Osteoblast (primary cell): Measurements from ENCODE around the gene MYDGF. TPM values are rescaled to one million over a fixed set of nuclear protein-coding genes. Genes with fewer than 3 reads are reported as not detected.

ENCODE experiments used
- DNase-seq: peaks from one replicate; pipeline ENCODE4 v3.0.0; 2011; ENCODE audit warnings: low spot score, mixed read lengths; ENCODE audit not compliant: insufficient read length; ENCODE audit errors: missing footprints
- H2AFZ ChIP-seq: 2 replicates; pipeline ENCODE4 v1.6.0; 2011; ENCODE audit warnings: mild to moderate bottlenecking, low read length
- H3K27ac ChIP-seq: 2 replicates; pipeline ENCODE4 v1.5.1; 2011; ENCODE audit warnings: mild to moderate bottlenecking, low read depth, low read length, moderate library complexity
- H3K27me3 ChIP-seq: 2 replicates; pipeline ENCODE4 v1.6.0; 2012; ENCODE audit warnings: mild to moderate bottlenecking, control low read depth, inconsistent platforms, low read length, moderate library complexity; ENCODE audit not compliant: insufficient read depth
- H3K36me3 ChIP-seq: 2 replicates; pipeline ENCODE4 v1.5.1; 2011; ENCODE audit warnings: mild to moderate bottlenecking, low read length, control low read depth, moderate library complexity; ENCODE audit not compliant: insufficient read depth
- H3K4me1 ChIP-seq: 2 replicates; pipeline ENCODE4 v1.5.1; 2011; ENCODE audit warnings: mild to moderate bottlenecking, low read length, control low read depth, moderate library complexity; ENCODE audit not compliant: insufficient read depth
- H3K4me2 ChIP-seq: 2 replicates; pipeline ENCODE4 v1.6.0; 2011; ENCODE audit warnings: mild to moderate bottlenecking, low read length; ENCODE audit not compliant: insufficient read depth
- H3K4me3 ChIP-seq: fragments of 200-600 bp; sonication (generic); 3 replicates; pipeline ENCODE4 v1.5.1; 2012; ENCODE audit warnings: mild to moderate bottlenecking, low read length, inconsistent platforms; ENCODE audit not compliant: insufficient read depth
- H3K79me2 ChIP-seq: 2 replicates; pipeline ENCODE4 v1.6.0; 2012; ENCODE audit warnings: mild to moderate bottlenecking, low read length, control low read depth, inconsistent platforms; ENCODE audit not compliant: insufficient read depth
- H3K9me3 ChIP-seq: 2 replicates; pipeline ENCODE4 v1.5.1; 2011; ENCODE audit warnings: low read depth, low read length, control low read depth
- H4K20me1 ChIP-seq: 2 replicates; pipeline ENCODE4 v1.6.0; 2012; ENCODE audit warnings: mild to moderate bottlenecking, low read length, control low read depth; ENCODE audit not compliant: insufficient read depth
- total RNA-seq: library from RNA; depleted of rRNA; stranded (reverse); fragments of >200 nt; gene quantifications from 2 replicates; pipeline ENCODE4 v1.2.3, GENCODE V29; 2012
- TF ChIP-seq, protein P1 (sequence below): IDR thresholded peaks from 2 replicates; pipeline ENCODE4 v1.5.1; 2011; ENCODE audit warnings: mild to moderate bottlenecking, low read depth, low read length, moderate library complexity; ENCODE audit errors: extremely low read depth

Gene MYDGF
- total RNA-seq, 1 donor, result 152 TPM

DNA sequence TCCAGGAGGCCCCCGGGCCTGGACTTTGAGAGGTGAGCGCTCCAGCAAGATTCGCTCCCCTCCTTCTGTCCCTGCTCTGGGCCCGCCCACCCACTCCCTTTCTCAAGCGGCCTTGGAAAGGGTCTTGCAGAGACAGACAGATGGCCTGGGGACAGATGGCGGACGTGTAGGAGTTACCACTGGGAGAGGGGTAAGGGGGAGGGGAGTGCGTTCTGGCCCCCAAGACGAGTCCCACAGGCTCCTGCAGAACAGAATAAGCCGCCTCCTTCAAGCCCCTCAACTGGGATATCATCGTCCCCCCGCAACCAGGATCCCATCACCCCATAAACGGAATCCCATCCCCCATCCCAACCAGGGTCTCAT lies 34.4 kb downstream of the MYDGF start:
- Histone ChIP-seq H3K27ac (no peak overlapping the region), H2AFZ (peak overlapping the region; percentile 82), H3K36me3 (no peaks in the 10 kb centered on the region), H3K79me2 (peaks cover 7% of the 10 kb centered on the region), H3K27me3 (no peaks in the 10 kb centered on the region), H3K9me3 (no peaks in the 10 kb centered on the region), H4K20me1 (no peaks in the 10 kb centered on the region), H3K4me1 (peaks cover 39% of the 10 kb centered on the region), H3K4me2 (peak overlapping the region; percentile 80), H3K4me3 (peak overlapping the region; percentile 73)
- peak; percentile 56 for DNase-seq
- TF ChIP-seq, protein P1, sequence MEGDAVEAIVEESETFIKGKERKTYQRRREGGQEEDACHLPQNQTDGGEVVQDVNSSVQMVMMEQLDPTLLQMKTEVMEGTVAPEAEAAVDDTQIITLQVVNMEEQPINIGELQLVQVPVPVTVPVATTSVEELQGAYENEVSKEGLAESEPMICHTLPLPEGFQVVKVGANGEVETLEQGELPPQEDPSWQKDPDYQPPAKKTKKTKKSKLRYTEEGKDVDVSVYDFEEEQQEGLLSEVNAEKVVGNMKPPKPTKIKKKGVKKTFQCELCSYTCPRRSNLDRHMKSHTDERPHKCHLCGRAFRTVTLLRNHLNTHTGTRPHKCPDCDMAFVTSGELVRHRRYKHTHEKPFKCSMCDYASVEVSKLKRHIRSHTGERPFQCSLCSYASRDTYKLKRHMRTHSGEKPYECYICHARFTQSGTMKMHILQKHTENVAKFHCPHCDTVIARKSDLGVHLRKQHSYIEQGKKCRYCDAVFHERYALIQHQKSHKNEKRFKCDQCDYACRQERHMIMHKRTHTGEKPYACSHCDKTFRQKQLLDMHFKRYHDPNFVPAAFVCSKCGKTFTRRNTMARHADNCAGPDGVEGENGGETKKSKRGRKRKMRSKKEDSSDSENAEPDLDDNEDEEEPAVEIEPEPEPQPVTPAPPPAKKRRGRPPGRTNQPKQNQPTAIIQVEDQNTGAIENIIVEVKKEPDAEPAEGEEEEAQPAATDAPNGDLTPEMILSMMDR, result no peak

DNA sequence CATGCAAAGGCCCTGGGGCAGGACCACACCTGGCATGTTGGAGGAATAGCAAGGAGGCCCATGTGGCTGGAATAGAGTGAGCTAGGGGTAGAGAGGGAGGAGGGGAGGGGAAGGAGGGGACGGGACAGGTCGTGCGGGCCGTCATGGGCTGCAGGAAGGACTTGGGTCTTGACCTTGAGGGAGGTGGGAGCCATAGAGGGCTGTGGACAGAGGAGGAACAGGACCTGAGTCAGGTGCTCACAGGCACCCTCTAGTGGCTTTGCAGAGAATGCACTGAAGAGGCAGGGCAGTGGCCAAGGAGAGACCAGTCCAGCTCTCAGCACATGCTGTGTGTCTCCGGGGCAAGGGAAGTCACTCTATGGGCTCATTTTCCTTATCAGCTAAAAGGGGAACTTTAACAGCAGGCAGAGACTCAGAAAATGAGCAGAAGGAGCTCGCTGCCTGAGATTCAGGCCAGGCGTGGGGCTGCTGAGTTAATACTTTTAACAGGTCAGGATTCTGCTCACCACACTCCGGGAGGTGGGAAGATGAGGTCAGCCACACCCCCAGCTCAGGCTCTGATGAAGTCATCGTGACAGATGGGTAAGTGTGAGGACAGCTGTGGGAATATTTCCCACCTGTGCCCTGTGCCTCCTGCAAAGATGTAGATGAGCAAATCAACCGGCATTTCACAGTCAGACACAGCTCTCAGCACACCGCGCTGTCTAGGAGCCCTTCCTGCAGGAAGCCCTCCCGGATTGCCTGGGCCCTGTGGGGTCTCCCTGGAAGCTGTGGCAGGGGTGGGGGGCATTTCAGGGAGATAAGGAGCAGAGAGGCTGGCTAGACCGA lies 36.8 kb downstream of the MYDGF start:
- no peak overlapping the region for H3K4me3 ChIP-seq
- peak; percentile 93 for DNase-seq

DNA sequence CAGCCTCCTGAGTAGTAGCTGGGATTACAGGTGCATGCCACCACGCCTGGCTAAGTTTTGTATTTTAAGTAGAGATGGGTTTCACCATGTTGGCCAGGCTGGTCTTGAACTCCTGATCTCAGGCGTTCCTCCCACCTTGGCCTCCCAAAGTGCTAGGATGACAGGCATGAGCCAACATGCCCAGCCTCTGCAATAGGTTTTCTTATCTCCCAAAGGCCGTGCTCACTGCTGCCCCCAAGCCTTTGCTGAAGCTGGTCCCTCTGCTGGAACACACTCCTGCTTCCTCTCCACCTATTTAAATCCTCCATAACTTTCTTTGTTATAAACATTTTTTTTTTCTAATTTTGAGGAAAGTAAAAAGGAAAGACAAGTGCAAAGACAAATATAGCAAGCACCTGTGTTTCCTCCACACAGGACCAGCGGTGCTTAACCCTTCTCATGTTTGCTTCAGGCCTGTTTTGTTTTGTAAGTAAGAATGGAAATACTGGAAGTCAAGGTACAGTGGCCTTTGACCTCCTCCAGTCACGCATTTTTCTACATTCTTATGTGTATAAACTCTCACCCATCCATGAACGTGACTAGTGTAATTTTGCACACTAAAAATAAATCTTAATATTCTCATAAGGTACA lies 45.3 kb downstream of the MYDGF start:
- Histone ChIP-seq H2AFZ (no peak overlapping the region), H3K4me3 (no peak overlapping the region), H3K27me3 (peaks cover 8% of the 10 kb centered on the region), H3K79me2 (no peaks in the 10 kb centered on the region), H3K4me1 (no peaks in the 10 kb centered on the region), H3K27ac (no peak overlapping the region), H3K9me3 (no peaks in the 10 kb centered on the region), H3K36me3 (no peaks in the 10 kb centered on the region), H3K4me2 (no peak overlapping the region), H4K20me1 (no peaks in the 10 kb centered on the region)
- DNase-seq, result peak; percentile 56
- TF ChIP-seq, protein P1, result peak; percentile 34

More for the DNA sequence above, 36.8 kb downstream of the MYDGF start:
- H3K4me2 ChIP-seq, result no peak overlapping the region
- TF ChIP-seq, protein P1, result peak; percentile 82
- no peaks in the 10 kb centered on the region for H3K79me2 ChIP-seq
- no peak overlapping the region for H3K27ac ChIP-seq
- no peaks in the 10 kb centered on the region for H4K20me1 ChIP-seq
- no peaks in the 10 kb centered on the region for H3K9me3 ChIP-seq
- H3K36me3 ChIP-seq, result no peaks in the 10 kb centered on the region
- H3K4me1 ChIP-seq, result peaks cover 25% of the 10 kb centered on the region
- no peak overlapping the region for H2AFZ ChIP-seq
- no peaks in the 10 kb centered on the region for H3K27me3 ChIP-seq

DNA sequence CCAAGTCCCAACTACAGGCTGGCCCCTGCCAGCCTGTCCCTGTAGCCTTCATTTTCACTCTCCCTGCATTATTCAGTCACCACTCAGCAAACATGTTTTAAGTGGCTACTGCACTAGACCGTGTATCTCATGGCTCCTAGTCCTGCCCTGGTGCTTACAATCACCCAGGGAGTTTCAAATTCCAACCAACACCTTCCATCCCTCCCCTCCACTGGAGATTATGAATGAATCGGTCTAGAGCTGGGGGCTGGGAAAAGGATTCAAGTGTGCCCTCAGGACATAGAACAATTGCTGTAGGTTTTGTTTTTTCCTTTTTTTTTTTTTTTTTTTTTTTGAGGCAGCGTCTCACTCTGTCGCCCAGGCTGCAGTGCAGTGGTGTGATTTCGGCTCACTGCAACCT lies 45.8 kb downstream of the MYDGF start:
- Histone ChIP-seq H3K27ac (no peak overlapping the region), H3K36me3 (no peaks in the 10 kb centered on the region), H3K4me2 (no peak overlapping the region), H3K27me3 (peaks cover 9% of the 10 kb centered on the region), H3K4me3 (no peak overlapping the region), H3K9me3 (no peaks in the 10 kb centered on the region), H3K4me1 (no peaks in the 10 kb centered on the region), H3K79me2 (no peaks in the 10 kb centered on the region), H4K20me1 (no peaks in the 10 kb centered on the region), H2AFZ (no peak overlapping the region)
- TF ChIP-seq, protein P1, result no peak
- peak; percentile 50 for DNase-seq
